LoVo (cell line): ENCODE results near the gene NPHP4.
"Not testable (repeated sequence)": the region's sequence is repeated elsewhere in the genome, so short reads cannot be mapped to it uniquely, and the experiment has no call there.

Experiments used
- DNase-seq: peaks from one replicate; pipeline ENCODE4 v3.0.0-alpha.2; 2016; ENCODE audit warnings: low spot score

NPHP4 gene

DNA sequence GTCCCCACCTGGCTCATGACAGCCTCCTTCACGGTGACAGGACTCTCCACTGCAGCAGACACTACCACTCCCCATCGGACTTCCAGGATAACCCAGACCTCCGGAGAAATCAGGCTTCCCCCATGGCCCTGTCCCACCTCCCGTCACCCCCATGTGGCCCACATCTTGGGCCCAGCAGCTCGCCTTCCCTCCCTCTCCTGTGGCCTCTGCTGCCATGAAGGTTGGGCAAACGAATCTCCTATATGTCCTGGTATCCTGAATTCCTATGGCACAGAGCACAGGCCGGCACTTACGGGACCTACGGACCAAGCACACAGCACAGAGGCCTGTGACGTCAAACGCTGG, 82.0 kb downstream of the NPHP4 start:
- DNase-seq, result no peak

DNA sequence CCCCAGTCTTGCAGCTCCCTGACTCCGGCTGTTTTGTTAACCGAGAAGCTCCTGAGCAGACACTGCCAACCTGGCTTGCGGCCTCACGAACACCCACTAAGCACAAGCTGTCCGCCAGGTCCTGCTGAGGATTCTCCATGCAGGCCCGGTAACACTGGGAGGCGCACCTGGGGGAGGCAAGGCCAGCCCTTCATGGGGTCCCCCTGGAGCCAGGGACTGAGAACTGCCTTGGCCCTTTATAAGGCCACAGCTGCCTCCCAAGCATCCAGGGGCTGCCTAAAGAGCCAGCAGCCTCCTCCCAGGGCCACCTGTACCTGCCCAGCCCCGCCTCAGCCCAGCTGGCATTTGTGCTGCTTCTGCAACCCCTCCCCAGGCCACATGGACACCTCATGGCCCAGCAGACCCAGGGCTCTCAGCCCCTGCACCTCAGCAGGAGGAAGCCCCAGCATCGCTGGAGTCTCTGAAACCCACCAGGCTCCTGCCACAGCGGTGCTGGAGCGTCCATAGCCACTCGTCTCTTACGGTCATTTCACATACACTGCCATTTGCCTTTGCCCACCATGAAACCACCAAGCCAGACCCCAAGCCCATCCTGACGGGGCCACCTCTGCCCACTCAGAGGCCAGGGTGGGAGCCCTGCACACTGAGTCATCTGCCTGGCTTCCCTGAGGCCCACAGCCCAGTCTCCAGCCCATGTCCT, 82.5 kb downstream of the NPHP4 start:
- no peak for DNase-seq

DNA sequence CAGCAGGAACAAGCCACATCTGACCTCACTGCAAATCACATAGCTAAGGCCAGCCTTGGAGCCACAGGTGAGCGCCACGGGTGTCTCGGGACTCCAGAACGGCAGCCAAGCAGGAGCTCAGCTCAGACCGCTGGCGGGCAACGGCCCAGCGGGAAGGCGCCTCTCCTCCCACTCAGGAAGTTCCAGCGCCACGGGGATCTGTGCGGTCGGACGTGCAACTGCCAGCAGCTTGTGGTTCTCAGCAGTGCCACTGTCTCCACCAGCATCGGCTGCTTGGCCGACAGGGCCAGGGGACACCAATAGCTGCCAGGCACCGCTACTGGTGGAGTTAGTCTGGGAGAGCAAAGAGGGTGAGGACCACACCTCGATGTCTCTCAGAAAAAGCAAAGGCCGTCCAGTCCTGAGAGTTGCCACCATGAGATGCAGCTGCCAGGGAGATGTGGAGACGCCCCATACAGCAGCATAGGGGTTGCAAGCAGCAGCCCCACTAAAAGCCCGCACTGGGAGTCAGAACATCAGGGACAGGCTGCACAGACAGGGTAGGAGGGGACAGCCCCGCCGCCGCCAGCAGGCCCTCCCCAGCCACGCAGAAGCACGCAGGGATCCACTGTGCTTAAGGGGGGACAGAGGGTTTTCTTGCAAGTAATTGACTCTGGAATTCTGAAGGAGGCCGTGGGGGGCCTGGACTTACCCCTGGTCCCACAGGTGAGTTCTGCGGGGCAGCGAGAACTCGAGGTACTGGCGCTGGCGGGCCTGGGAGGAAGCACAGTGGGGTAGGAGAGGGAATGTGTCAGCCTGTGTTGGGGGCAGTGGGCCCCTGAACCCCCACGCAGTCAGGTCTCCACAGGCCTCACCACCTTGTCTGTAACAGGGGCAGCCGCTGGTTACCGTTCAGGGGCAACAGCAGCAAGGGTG, 83.5 kb downstream of the NPHP4 start:
- no peak for DNase-seq

DNA sequence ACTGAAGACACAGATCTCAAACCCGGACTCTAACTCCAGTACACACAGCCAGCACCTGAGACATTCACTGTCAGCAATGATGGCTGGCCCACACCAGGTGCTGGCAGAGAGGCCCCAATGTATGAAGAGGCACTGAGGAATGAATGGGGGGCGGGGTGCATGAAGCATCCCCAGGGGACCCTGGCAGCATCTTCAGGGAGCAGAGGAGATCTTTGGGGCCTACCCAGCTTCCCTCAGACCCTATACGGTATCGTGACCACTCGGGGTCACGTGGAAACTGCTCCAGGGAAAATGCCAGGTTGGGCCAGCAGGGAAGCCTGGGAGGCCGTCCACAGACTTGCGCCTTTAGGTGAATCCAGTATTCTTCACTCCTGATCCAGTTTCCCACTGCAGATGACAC, 84.3 kb downstream of the NPHP4 start:
- DNase-seq, result no peak

DNA sequence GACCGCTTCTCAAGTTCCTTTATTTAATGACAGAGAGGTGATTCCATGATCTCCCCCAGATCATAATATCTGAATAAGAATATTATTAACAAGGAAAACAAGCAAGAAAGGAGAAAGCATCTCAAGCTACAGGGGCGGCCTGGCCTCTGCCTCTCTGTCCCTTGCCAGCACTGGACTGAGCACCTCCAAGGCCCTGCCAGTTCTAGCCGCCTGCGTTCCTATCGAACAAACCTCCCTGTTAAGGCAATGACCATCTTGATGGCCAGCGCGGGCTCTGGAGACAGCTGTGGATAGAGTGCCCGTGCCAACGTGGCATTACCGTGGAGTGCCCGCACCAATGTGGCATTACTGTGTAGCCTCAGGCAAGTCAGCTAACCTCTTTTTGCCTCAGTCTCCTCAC, 84.8 kb downstream of the NPHP4 start:
- DNase-seq, result no peak

DNA sequence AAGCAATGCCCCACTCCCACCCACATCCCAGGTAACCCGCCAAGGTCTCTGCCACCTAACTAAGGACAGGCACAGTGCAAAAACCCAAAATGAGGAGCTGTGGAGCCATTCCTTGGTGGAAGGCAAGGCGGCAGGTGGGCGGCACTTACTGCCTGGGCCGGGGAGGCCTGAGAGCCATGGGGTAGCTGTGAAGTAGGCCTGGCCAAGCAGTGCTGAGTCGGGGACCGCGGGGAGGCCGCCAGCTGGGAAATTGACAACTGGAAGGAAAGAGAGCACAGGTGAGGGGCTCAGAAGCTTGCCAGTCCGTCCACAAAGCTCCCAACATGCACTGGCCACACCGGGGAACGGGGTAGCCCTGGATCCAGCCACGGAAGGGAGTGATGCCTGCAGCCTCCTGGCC, 85.3 kb downstream of the NPHP4 start:
- no peak for DNase-seq

- no peak for DNase-seq
Observed at GRCh38 chr1:5906116-5906515, 86.1 kb downstream of the NPHP4 start.

GRCh38 chr1:5905436-5905835, 86.8 kb downstream of the NPHP4 start:
- no peak for DNase-seq

- no peak for DNase-seq
Observed at GRCh38 chr1:5904551-5904950, 87.7 kb downstream of the NPHP4 start.

DNA sequence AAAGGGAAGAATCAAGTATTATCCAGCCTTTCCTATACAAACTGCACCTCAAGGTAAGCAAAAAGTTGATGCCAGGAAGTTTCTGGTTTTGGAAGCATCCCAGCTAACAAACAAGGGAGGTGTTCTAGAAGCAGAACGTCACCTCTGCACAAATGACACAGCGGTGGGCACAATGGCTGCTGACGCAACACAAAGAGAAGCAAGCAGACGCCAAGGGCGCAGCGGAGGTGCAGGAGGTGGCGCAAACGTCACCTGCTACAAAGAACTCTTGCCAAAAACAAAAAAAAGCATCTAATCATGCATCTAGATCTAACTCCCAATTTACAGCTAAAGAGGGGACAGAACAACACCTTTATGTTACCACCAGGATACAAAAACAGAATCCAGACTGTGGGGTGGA, 88.5 kb downstream of the NPHP4 start:
- no peak for DNase-seq

GRCh38 chr1:5903031-5903430, 89.2 kb downstream of the NPHP4 start:
- no peak for DNase-seq

DNA sequence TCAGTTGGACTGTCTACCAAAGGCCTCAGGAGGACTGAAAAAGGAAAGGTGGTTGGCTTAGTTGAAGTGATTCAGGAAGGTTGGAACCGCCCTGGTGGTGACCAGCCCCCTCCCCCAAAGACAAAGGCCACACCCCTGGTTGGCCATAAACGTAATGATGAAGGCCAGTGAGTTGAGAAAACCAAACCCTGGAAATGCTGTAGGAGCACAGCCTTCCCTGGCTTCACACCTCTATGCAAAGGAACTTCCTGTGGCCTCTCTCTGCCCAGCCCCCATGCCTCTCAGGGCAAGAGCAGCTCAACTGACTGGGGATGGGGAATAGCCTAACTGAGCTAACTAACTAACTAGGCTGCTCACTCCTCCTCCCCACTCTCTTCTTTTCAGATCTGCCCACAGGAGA, 90.4 kb downstream of the NPHP4 start:
- DNase-seq, result no peak

DNA sequence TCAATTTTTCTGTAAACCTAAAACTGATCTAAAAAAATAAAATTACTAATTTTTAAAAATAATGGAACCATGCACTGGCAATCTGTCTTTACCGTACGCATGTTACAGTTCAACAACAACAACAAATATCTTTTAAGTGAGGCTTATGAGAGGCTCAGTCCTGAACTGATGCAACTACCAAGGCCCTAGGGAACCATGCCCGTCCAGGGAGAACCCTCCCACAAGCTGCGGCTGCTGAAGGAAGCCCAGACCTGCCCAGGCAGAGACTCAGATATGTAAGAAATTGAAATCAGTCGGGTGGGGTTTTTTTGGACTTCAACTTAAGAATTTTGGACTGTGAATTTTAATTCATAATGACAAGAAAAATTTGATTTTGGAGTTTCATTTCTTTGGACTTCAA, 91.1 kb downstream of the NPHP4 start:
- DNase-seq, result no peak

DNA sequence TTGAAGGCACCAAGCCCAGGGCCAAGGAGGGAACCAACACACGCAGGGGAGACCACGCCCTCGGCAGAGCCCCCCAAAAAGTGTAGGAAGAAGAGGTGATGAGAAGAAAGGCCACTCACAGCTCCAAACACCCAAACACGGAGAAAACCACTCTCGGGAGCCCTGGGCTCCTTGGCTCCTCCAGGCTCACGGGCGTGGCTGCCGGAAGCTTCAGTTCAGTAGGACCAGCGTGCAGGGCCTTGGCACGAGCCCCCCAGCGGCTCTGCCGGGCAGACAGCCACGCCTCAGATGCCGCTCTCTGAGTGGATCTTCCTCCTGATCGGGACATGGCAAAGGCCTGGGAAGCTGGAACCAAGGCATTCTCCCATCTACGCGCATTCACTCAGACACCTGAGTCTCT, 94.0 kb downstream of the NPHP4 start:
- no peak for DNase-seq

- DNase-seq, result no peak
Observed at GRCh38 chr1:5896706-5897660, 95.2 kb downstream of the NPHP4 start.

GRCh38 chr1:5895446-5896406, 96.5 kb downstream of the NPHP4 start:
- no peak for DNase-seq

- DNase-seq, result not testable (repeated sequence)
Observed at GRCh38 chr1:5893699-5894278, 98.4 kb downstream of the NPHP4 start.

DNA sequence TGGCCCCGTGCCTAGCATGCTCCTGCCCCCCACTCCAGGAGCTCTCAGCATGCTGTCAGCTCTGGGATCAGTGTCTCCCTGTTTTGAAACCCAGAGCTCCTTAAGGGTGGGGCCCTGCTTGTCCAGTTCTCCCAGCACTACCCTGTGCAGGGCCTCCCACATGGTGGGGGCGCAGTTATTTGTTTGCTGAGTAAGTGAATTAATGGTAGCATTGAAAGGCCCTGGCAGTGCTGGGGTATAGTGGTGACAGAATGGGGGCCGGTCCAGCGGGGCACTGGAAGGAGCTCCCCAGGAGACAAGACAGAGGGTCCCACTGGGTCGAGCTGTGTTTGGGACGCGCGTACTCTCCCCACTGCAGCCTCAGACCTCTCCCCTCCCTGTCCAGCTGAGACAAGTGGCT, 99.9 kb downstream of the NPHP4 start:
- no peak for DNase-seq

DNA sequence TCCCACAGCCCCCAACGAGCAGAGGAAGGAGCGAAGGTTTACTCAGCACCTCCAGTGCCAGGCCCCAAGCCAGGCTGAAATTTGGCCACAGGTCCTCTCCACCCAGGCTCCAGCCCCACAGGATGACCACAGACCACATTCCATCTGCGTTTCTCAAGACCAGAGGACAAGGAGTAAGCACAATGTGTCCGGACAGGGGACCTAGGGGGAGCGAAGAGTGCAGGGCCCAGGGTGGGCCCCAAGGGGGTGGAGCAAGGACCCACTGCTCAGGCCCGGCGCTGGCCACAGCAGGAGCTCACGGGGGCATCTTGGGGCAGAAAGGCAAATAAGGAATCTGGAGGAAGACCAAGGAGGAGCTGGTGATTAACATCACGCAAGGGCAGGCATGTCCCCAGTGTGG, 100.5 kb downstream of the NPHP4 start:
- no peak for DNase-seq

DNA sequence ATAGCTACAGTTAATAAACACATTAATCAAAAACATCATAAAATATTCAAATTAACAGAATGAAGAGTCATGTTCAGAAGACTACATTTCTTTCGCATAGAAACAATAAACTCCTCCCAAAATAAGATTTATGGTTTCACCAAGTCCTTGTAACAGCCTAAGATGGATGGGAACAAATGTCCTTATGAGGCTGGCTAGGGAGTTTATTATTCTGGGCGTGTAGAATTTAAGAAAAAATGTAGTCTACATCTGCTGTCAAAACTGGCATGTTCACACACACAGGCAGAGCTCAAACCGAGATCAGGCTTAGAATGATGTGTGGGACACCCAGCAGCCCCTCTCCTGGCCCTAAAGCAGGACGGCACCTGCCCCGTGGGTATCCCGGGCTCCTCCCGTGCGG, 101.1 kb downstream of the NPHP4 start:
- no peak for DNase-seq
